ENCODE data around the gene PRELID2. TPM values are rescaled to one million over a fixed set of nuclear protein-coding genes. Genes with fewer than 3 reads are reported as not detected.
A peak's percentile ranks its signal among the peaks of the same experiment; 100 is the strongest.

PRELID2 gene
- polyA plus RNA-seq, 1 of the 3 experiments (the other 2 are of a cell fraction), result 5.3 TPM

- Histone ChIP-seq H4K20me1 (ENCODE audit: insufficient read depth) (no peaks in the 10 kb centered on the region), H3K9me2 (no peaks in the 10 kb centered on the region)
- 87% methylated on average over 4 of the region's 4 CpGs for WGBS (ENCODE audit: low lambda C conversion rate)
Measured at GRCh38 chr5:145818604-145819003, 16.5 kb downstream of the PRELID2 start.

GRCh38 chr5:145812877-145813276 is 22.3 kb downstream of the PRELID2 start:
- TF ChIP-seq TCF12 (IDR thresholded peaks at IDR 0.05) (no peak), NFIC (IDR thresholded peaks at IDR 0.05; ENCODE audit: borderline replicate concordance) (no peak), RAD21 (IDR thresholded peaks at IDR 0.05; ENCODE audit: low read length) (no peak), PBX3 (IDR thresholded peaks at IDR 0.05) (no peak), ELF1 (IDR thresholded peaks at IDR 0.05) (no peak), REST (IDR thresholded peaks at IDR 0.05; ENCODE audit: low read depth, low read length) (no peak), GABPA (IDR thresholded peaks at IDR 0.05; ENCODE audit: low read depth) (no peak), SIN3A (IDR thresholded peaks at IDR 0.05; ENCODE audit: borderline replicate concordance, low read depth, low read length) (no peak), YY1 (IDR thresholded peaks at IDR 0.05; ENCODE audit: low read depth) (no peak), MXI1 (IDR thresholded peaks at IDR 0.05; ENCODE audit: low read depth, low read length) (no peak)
- Histone ChIP-seq H3F3A (replicated peaks; ENCODE audit: insufficient read depth) (no peaks in the 10 kb centered on the region), H4K20me1 (ENCODE audit: insufficient read depth) (no peaks in the 10 kb centered on the region), H3K4me1 (ENCODE audit: control insufficient read depth in 1 of 2, insufficient read depth in 2 of 2, low read depth in 1 of 2, low read length in 1 of 2) (no peaks in the 10 kb centered on the region), H3K4me2 (no peak overlapping the region), H3K27me3 (ENCODE audit: insufficient read depth) (no peaks in the 10 kb centered on the region), H3K9me2 (no peaks in the 10 kb centered on the region), H3K4me3 (ENCODE audit: low read depth in 2 of 2, low read length in 1 of 2) (no peak overlapping the region), H3K36me3 (replicated peaks in 1 of 2; ENCODE audit: control insufficient read depth in 1 of 2, insufficient read depth in 2 of 2, low read length in 1 of 2) (peaks cover 2 to 6% of the 10 kb centered on the region in 2 experiments), H3K27ac (ENCODE audit: low read depth in 2 of 2, low read length in 1 of 2) (no peak overlapping the region), H3K9ac (no peak overlapping the region), H2AFZ (ENCODE audit: low read depth) (no peak overlapping the region), H3K9me3 (no peaks in the 10 kb centered on the region), H3K79me2 (ENCODE audit: insufficient read depth) (no peaks in the 10 kb centered on the region)
- ChIA-PET POLR2A (no interaction called here), CTCF (interaction anchor here (0.7 to 1.9 kb wide), 6 partner anchors 9 to 1616 kb away, joined by 3 to 8 read pairs (median 4); no protein-coding TSS in a partner anchor)
- WGBS (ENCODE audit: low lambda C conversion rate), result 79% methylated on average over 1 of the region's 1 CpG
- DNase-seq, result no peak

More at GRCh38 chr5:145818604-145819003, 16.5 kb downstream of the PRELID2 start:
- TF ChIP-seq TCF12 (IDR thresholded peaks at IDR 0.05) (no peak), GATA2 (CRISPR knock-in tag; IDR thresholded peaks at IDR 0.05) (0 out of 2 replicates have a peak, but pooled peaks have one; percentile 15)
- H3K4me2 ChIP-seq, result no peak overlapping the region
- DNase-seq, result no peak
- no peaks in the 10 kb centered on the region for H3K27me3 ChIP-seq (ENCODE audit: insufficient read depth)
- no peak overlapping the region for H3K27ac ChIP-seq (ENCODE audit: low read depth in 2 of 2, low read length in 1 of 2)
- H3F3A ChIP-seq (replicated peaks; ENCODE audit: insufficient read depth), result no peaks in the 10 kb centered on the region
- H3K4me3 ChIP-seq (ENCODE audit: low read depth in 2 of 2, low read length in 1 of 2), result no peak overlapping the region
- ChIA-PET CTCF (interaction anchor here (0.6 to 0.8 kb wide), 2 partner anchors 8 to 12 kb away, joined by 3 read pairs; no protein-coding TSS in a partner anchor), POLR2A (no interaction called here)
- no peaks in the 10 kb centered on the region for H3K9me3 ChIP-seq
- H3K4me1 ChIP-seq (ENCODE audit: control insufficient read depth in 1 of 2, insufficient read depth in 2 of 2, low read depth in 1 of 2, low read length in 1 of 2), result peaks cover 0 to 4% of the 10 kb centered on the region in 2 experiments; a peak in 2 of 4 replicates
- peaks cover 4 to 6% of the 10 kb centered on the region in 2 experiments for H3K36me3 ChIP-seq (replicated peaks in 1 of 2; ENCODE audit: control insufficient read depth in 1 of 2, insufficient read depth in 2 of 2, low read length in 1 of 2)
- H3K79me2 ChIP-seq (ENCODE audit: insufficient read depth), result no peaks in the 10 kb centered on the region
- H2AFZ ChIP-seq (ENCODE audit: low read depth), result no peak overlapping the region
- H3K9ac ChIP-seq, result no peak overlapping the region

Data from SK-N-SH (cell line).